ENCODE results near the gene SLC24A3.

The SLC24A3 gene

DNA sequence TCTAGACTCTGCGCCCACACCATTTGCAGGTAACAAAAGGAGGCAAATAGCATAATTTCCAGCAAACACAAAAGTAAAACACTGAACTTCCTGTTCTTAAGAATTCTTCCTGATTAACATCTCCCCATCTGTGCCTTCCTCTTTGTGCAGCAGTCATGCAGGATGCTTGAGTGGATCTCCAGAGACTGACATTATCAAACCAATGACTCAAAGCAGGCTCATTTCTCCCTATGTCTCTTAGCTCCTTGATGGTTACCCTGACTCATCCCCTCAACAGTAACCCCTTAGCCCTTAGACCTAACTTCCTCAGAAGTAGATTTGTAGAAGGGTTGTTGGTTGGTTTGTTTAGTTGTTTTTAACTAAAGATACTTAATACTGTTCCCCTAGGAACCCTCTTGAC lies 408.6 kb downstream of the SLC24A3 start (continued):
- TF ChIP-seq, protein P1, sequence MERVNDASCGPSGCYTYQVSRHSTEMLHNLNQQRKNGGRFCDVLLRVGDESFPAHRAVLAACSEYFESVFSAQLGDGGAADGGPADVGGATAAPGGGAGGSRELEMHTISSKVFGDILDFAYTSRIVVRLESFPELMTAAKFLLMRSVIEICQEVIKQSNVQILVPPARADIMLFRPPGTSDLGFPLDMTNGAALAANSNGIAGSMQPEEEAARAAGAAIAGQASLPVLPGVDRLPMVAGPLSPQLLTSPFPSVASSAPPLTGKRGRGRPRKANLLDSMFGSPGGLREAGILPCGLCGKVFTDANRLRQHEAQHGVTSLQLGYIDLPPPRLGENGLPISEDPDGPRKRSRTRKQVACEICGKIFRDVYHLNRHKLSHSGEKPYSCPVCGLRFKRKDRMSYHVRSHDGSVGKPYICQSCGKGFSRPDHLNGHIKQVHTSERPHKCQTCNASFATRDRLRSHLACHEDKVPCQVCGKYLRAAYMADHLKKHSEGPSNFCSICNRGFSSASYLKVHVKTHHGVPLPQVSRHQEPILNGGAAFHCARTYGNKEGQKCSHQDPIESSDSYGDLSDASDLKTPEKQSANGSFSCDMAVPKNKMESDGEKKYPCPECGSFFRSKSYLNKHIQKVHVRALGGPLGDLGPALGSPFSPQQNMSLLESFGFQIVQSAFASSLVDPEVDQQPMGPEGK (CRISPR knock-in tag; IDR thresholded peaks at IDR 0.05; ENCODE audit: borderline replicate concordance): no peak

DNA sequence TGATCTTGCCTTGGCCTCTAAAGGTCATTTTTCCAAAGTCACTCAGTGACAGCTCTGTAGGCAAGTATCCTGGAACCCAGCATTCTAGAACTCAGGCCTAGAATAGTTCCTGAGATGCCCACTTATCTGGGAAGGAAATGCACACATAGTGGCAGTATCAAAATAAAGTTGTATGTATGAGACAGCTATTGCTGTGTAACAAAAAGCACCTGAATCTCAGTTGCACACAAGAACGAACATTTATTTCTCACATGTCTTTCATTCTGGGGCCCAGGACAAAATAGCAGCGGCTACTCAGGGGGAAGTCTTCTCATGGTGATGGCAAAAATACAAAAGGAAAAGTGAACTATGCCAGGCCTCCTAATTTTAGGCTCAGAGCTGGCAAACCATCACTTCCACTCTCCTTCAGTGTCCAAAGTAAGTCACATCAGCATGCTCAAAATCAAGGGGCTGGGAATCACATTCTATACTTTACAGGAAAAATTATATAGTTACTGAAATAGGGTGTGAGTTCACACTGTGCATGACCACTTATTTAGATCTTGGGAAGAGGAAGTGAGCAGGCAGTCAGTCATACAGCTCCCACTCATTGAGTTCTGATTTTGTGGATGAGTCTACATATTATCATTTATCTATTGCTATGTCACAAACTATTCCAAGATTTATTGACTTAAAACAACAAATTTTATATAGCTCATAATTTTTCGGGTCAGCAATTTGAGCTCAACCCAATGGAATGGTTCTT lies 412.0 kb downstream of the SLC24A3 start:
- ATAC-seq: no peak

DNA sequence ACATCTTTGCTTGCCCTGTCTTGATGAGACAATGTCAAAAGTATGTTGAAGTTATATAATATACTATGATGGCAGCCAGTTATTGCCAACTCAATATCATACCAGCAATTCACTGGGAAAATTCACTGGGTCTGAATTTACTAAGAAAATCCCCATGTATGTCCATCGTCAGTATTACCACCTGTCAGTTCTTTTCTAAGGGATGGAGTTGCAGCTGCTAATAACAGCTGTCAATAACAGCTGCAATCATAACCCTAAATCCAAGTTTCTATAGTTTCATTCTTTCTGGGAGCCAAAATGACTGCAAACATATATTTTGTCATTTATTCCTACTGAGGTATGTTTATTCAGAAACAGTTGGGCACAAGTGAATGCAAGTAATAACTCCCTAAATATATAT lies 413.0 kb downstream of the SLC24A3 start:
- no peak for ATAC-seq
- TF ChIP-seq PPARA (CRISPR knock-in tag; IDR thresholded peaks at IDR 0.05; ENCODE audit: borderline replicate concordance): no peak
- TF ChIP-seq ZNF70 (CRISPR knock-in tag; IDR thresholded peaks at IDR 0.05): no peak
- no peak for TF ChIP-seq CSDC2 (CRISPR knock-in tag; IDR thresholded peaks at IDR 0.05)
- TF ChIP-seq, protein P1 (CRISPR knock-in tag; IDR thresholded peaks at IDR 0.05; ENCODE audit: borderline replicate concordance): no peak
- no peak for TF ChIP-seq ZFP3 (CRISPR knock-in tag; IDR thresholded peaks at IDR 0.05)
- TF ChIP-seq ESRRG (CRISPR knock-in tag; IDR thresholded peaks at IDR 0.05): no peak
- no peak for TF ChIP-seq ZC3H10 (CRISPR knock-in tag; IDR thresholded peaks at IDR 0.05)

More for the DNA sequence above, 412.0 kb downstream of the SLC24A3 start:
- TF ChIP-seq, protein P2, sequence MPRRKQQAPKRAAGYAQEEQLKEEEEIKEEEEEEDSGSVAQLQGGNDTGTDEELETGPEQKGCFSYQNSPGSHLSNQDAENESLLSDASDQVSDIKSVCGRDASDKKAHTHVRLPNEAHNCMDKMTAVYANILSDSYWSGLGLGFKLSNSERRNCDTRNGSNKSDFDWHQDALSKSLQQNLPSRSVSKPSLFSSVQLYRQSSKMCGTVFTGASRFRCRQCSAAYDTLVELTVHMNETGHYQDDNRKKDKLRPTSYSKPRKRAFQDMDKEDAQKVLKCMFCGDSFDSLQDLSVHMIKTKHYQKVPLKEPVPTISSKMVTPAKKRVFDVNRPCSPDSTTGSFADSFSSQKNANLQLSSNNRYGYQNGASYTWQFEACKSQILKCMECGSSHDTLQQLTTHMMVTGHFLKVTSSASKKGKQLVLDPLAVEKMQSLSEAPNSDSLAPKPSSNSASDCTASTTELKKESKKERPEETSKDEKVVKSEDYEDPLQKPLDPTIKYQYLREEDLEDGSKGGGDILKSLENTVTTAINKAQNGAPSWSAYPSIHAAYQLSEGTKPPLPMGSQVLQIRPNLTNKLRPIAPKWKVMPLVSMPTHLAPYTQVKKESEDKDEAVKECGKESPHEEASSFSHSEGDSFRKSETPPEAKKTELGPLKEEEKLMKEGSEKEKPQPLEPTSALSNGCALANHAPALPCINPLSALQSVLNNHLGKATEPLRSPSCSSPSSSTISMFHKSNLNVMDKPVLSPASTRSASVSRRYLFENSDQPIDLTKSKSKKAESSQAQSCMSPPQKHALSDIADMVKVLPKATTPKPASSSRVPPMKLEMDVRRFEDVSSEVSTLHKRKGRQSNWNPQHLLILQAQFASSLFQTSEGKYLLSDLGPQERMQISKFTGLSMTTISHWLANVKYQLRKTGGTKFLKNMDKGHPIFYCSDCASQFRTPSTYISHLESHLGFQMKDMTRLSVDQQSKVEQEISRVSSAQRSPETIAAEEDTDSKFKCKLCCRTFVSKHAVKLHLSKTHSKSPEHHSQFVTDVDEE (CRISPR knock-in tag; IDR thresholded peaks at IDR 0.05): no peak
- no peak for TF ChIP-seq ZC3H10 (CRISPR knock-in tag; IDR thresholded peaks at IDR 0.05)
- TF ChIP-seq, protein P3, sequence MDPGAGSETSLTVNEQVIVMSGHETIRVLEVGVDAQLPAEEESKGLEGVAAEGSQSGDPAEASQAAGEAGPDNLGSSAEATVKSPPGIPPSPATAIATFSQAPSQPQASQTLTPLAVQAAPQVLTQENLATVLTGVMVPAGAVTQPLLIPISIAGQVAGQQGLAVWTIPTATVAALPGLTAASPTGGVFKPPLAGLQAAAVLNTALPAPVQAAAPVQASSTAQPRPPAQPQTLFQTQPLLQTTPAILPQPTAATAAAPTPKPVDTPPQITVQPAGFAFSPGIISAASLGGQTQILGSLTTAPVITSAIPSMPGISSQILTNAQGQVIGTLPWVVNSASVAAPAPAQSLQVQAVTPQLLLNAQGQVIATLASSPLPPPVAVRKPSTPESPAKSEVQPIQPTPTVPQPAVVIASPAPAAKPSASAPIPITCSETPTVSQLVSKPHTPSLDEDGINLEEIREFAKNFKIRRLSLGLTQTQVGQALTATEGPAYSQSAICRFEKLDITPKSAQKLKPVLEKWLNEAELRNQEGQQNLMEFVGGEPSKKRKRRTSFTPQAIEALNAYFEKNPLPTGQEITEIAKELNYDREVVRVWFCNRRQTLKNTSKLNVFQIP (CRISPR knock-in tag; IDR thresholded peaks at IDR 0.05; ENCODE audit: borderline replicate concordance, low read depth): no peak
- TF ChIP-seq ZFP3 (CRISPR knock-in tag; IDR thresholded peaks at IDR 0.05): no peak
- TF ChIP-seq, protein P1 (CRISPR knock-in tag; IDR thresholded peaks at IDR 0.05; ENCODE audit: borderline replicate concordance): no peak
- TF ChIP-seq ZNF565 (CRISPR knock-in tag; conservative IDR thresholded peaks at IDR 0.05; ENCODE audit: low read depth): no peak
- TF ChIP-seq GLIS3 (CRISPR knock-in tag; IDR thresholded peaks at IDR 0.05): no peak
- TF ChIP-seq ARNTL (CRISPR knock-in tag; IDR thresholded peaks at IDR 0.05; ENCODE audit: borderline replicate concordance, low read depth): no peak
- no peak for TF ChIP-seq TOX (CRISPR knock-in tag; IDR thresholded peaks at IDR 0.05; ENCODE audit: borderline replicate concordance)
- TF ChIP-seq ESRRG (CRISPR knock-in tag; IDR thresholded peaks at IDR 0.05): no peak
- no peak for TF ChIP-seq OSR1 (CRISPR knock-in tag; IDR thresholded peaks at IDR 0.05)
- no peak for TF ChIP-seq CSDC2 (CRISPR knock-in tag; IDR thresholded peaks at IDR 0.05)
- TF ChIP-seq PPARA (CRISPR knock-in tag; IDR thresholded peaks at IDR 0.05; ENCODE audit: borderline replicate concordance): no peak
- TF ChIP-seq ISL1 (CRISPR knock-in tag; IDR thresholded peaks at IDR 0.05): no peak
- no peak for TF ChIP-seq TCF4 (CRISPR knock-in tag; IDR thresholded peaks at IDR 0.05; ENCODE audit: borderline replicate concordance)
- TF ChIP-seq SNAI2 (CRISPR knock-in tag; IDR thresholded peaks at IDR 0.05): no peak
- TF ChIP-seq ZNF70 (CRISPR knock-in tag; IDR thresholded peaks at IDR 0.05): no peak
- no peak for TF ChIP-seq BACH2 (CRISPR knock-in tag; IDR thresholded peaks at IDR 0.05; ENCODE audit: borderline replicate concordance)
